HepG2 (cell line): ENCODE data around the gene BRK1. TPM values are rescaled to one million over a fixed set of nuclear protein-coding genes. Genes with fewer than 3 reads are reported as not detected.
A peak's percentile ranks its signal among the peaks of the same experiment; 100 is the strongest.

Experiments used
- AGO1 ChIP-seq: fragments of 200-400 bp; formaldehyde crosslinking; IDR thresholded peaks from 2 replicates; pipeline ENCODE4 v1.6.1; 2017; ENCODE audit warnings: mild to moderate bottlenecking, low read depth, low read length, moderate library complexity; ENCODE audit not compliant: poor library complexity, severe bottlenecking
- ARHGAP35 ChIP-seq: sonication (generic); formaldehyde crosslinking; IDR thresholded peaks from 2 replicates; pipeline ENCODE4 v1.9.0; 2022; ENCODE audit warnings: mild to moderate bottlenecking, inconsistent platforms, moderate library complexity, missing genetic modification reagents, borderline replicate concordance
- DR1 ChIP-seq: sonication (generic); formaldehyde crosslinking; IDR thresholded peaks from 2 replicates; pipeline ENCODE4 v1.8.0; 2021; ENCODE audit warnings: mild to moderate bottlenecking, missing genetic modification reagents, inconsistent platforms
- EP300 ChIP-seq, 3 experiments: sonication (generic) in 1 of 3; formaldehyde crosslinking in 1 of 3; IDR thresholded peaks; 2 replicates each; pipeline versions ENCODE4 v1.5.1 to v1.6.1; 2011 to 2020; ENCODE audit warnings: low read depth in 2 of 3, low read length in 2 of 3, borderline replicate concordance in 1 of 3, improper control_type of control experiment in 1 of 3, mild to moderate bottlenecking in 1 of 3, missing genetic modification reagents in 1 of 3, moderate library complexity in 1 of 3
- FIP1L1 ChIP-seq: fragments of 200-400 bp; formaldehyde crosslinking; IDR thresholded peaks from 2 replicates; pipeline ENCODE4 v1.6.1; 2018; ENCODE audit warnings: low read depth, mild to moderate bottlenecking, low read length, moderate library complexity, borderline replicate concordance; ENCODE audit not compliant: insufficient read depth
- GZF1 ChIP-seq: sonication (generic); formaldehyde crosslinking; IDR thresholded peaks from 2 replicates; pipeline ENCODE4 v1.5.1; 2020; ENCODE audit warnings: mild to moderate bottlenecking, missing genetic modification reagents
- HMGA1 ChIP-seq: sonication (generic); formaldehyde crosslinking; conservative IDR thresholded peaks from 2 replicates; pipeline ENCODE4 v1.4.0; 2020; ENCODE audit warnings: missing genetic modification reagents
- MAFG ChIP-seq: sonication (generic); formaldehyde crosslinking; IDR thresholded peaks from 2 replicates; pipeline ENCODE4 v1.5.1; 2020; ENCODE audit warnings: mild to moderate bottlenecking, missing genetic modification reagents
- RAD51 ChIP-seq: fragments of 450-650 bp; IDR thresholded peaks from 2 replicates; pipeline ENCODE4 v1.6.1; 2016; ENCODE audit warnings: borderline replicate concordance
- RFX5 ChIP-seq: IDR thresholded peaks from 2 replicates; pipeline ENCODE4 v1.6.1; 2011; ENCODE audit warnings: low read depth, low read length, improper control_type of control experiment
- SETDB1 ChIP-seq: sonication (generic); formaldehyde crosslinking; IDR thresholded peaks from 2 replicates; pipeline ENCODE4 v1.5.1; 2020; ENCODE audit warnings: missing genetic modification reagents, mild to moderate bottlenecking, borderline replicate concordance
- SMC3 ChIP-seq: IDR thresholded peaks from 2 replicates; pipeline ENCODE4 v1.6.1; 2011; ENCODE audit warnings: low read length, improper control_type of control experiment
- TCF7L2 ChIP-seq: IDR thresholded peaks from 2 replicates; pipeline ENCODE4 v1.6.1; 2011; ENCODE audit warnings: mild to moderate bottlenecking, low read depth, low read length, moderate library complexity
- WIZ ChIP-seq: sonication (generic); formaldehyde crosslinking; IDR thresholded peaks from 2 replicates; pipeline ENCODE4 v1.5.1; 2020; ENCODE audit warnings: mild to moderate bottlenecking, missing genetic modification reagents
- ZBTB7B ChIP-seq: sonication (generic); formaldehyde crosslinking; IDR thresholded peaks from 2 replicates; pipeline ENCODE4 v1.4.0; 2020; ENCODE audit warnings: missing genetic modification reagents
- ZBTB8A ChIP-seq: sonication (generic); formaldehyde crosslinking; IDR thresholded peaks from 2 replicates; pipeline ENCODE4 v1.4.0; 2020; ENCODE audit warnings: mild to moderate bottlenecking, low read depth, missing genetic modification reagents, borderline replicate concordance
- ZFAT ChIP-seq: sonication (generic); formaldehyde crosslinking; conservative IDR thresholded peaks from 2 replicates; pipeline ENCODE4 v1.8.1; 2023; ENCODE audit warnings: missing genetic modification reagents, inconsistent platforms
- ZFYVE20 ChIP-seq: sonication (generic); formaldehyde crosslinking; IDR thresholded peaks from 2 replicates; pipeline ENCODE4 v1.8.0; 2023; ENCODE audit warnings: low read depth, mild to moderate bottlenecking, moderate library complexity, missing genetic modification reagents, borderline replicate concordance
- ZKSCAN8 ChIP-seq: IDR thresholded peaks from 2 replicates; pipeline ENCODE4 v1.6.1; 2016; ENCODE audit warnings: borderline replicate concordance, missing genetic modification reagents, missing compliant biosample characterization
- ZNF124 ChIP-seq: sonication (generic); formaldehyde crosslinking; IDR thresholded peaks from 2 replicates; pipeline ENCODE4 v1.4.0; 2020; ENCODE audit warnings: missing genetic modification reagents
- ZNF234 ChIP-seq: sonication (generic); formaldehyde crosslinking; conservative IDR thresholded peaks from 2 replicates; pipeline ENCODE4 v1.5.1; 2020; ENCODE audit warnings: mild to moderate bottlenecking, missing genetic modification reagents
- ZNF605 ChIP-seq: sonication (generic); formaldehyde crosslinking; IDR thresholded peaks from 2 replicates; pipeline ENCODE4 v1.8.0; 2022; ENCODE audit warnings: mild to moderate bottlenecking, missing genetic modification reagents
- ZNF644 ChIP-seq: IDR thresholded peaks from 2 replicates; pipeline ENCODE4 v1.6.1; 2016; ENCODE audit warnings: low read depth
- ZNF780A ChIP-seq: sonication (generic); formaldehyde crosslinking; IDR thresholded peaks from 2 replicates; pipeline ENCODE4 v1.8.0; 2022; ENCODE audit warnings: mild to moderate bottlenecking, missing genetic modification reagents, moderate library complexity
- ZSCAN20 ChIP-seq: sonication (generic); formaldehyde crosslinking; IDR thresholded peaks from 2 replicates; pipeline ENCODE4 v1.4.0; 2020; ENCODE audit warnings: missing genetic modification reagents, mild to moderate bottlenecking, borderline replicate concordance
- polyA plus RNA-seq, 8 experiments: library from polyadenylated mRNA; depleted of rRNA in 3 of 8; stranded (reverse) in 7 of 8; unstranded in 1 of 8; fragments of >200 nt; fragmentation: Illumina TruSeq in 4 of 8; extraction: Trizol in 4 of 8; gene quantifications; 2 replicates each; pipeline versions ENCODE4 v1.2.1 to v1.2.3, GENCODE V29; 2011 to 2016; ENCODE audit warnings: low read depth in 4 of 8, missing spikeins in 1 of 8, mixed read lengths in 1 of 8; ENCODE audit not compliant: insufficient read depth in 1 of 8
- total RNA-seq, 5 experiments: library from RNA; depleted of rRNA; stranded (reverse); fragments of >200 nt; fragmentation: Illumina TruSeq; extraction: Trizol; gene quantifications; 2 replicates each; pipeline ENCODE4 v1.2.3, GENCODE V29; 2016; ENCODE audit warnings: low read depth in 1 of 5
- TF ChIP-seq, protein P1 (sequence below): sonication (generic); formaldehyde crosslinking; IDR thresholded peaks from 2 replicates; pipeline ENCODE4 v1.5.0; 2020; ENCODE audit warnings: mild to moderate bottlenecking, missing genetic modification reagents
- TF ChIP-seq, protein P2 (sequence below): sonication (generic); formaldehyde crosslinking; IDR thresholded peaks from 2 replicates; pipeline ENCODE4 v1.4.0; 2020; ENCODE audit warnings: missing genetic modification reagents; ENCODE audit errors: not compliant biosample characterization

BRK1 gene
- total and polyA plus RNA-seq, 2 of the 13 experiments (the other 11 are each of a cell fraction or from before 2014, with no cell fraction given) = 118 to 155 TPM

GRCh38 chr3:10115326-10116137 lies at the start of gene BRK1 (continued):
- TF ChIP-seq ZNF780A (CRISPR knock-in tag) (no peak; the same call in 1 of the 2 replicates), EP300 (IDR thresholded peaks at IDR 0.05; ENCODE audit: low read depth in 2 of 2, low read length in 2 of 2) (no peak), EP300 (CRISPR knock-in tag; IDR thresholded peaks at IDR 0.05; ENCODE audit: borderline replicate concordance) (no peak), MAFG (CRISPR knock-in tag) (no peak), WIZ (CRISPR knock-in tag) (no peak), ARHGAP35 (CRISPR knock-in tag) (no peak), FIP1L1 (no peak), ZBTB8A (CRISPR knock-in tag) (no peak), ZBTB7B (CRISPR knock-in tag) (no peak), DR1 (CRISPR knock-in tag) (peak; percentile 61), GZF1 (CRISPR knock-in tag) (0 out of 2 replicates have a peak, but pooled peaks have one; percentile 20), ZFAT (CRISPR knock-in tag) (no peak), ZNF234 (no peak), ZNF644 (no peak), TCF7L2 (no peak), RAD51 (no peak), ZNF124 (CRISPR knock-in tag) (0 out of 2 replicates have a peak, but pooled peaks have one; percentile 63), SETDB1 (no peak), ZNF605 (CRISPR knock-in tag) (no peak; the same call in 1 of the 2 replicates), ZFYVE20 (CRISPR knock-in tag) (no peak), RFX5 (no peak), ZSCAN20 (CRISPR knock-in tag) (0 out of 2 replicates have a peak, but pooled peaks have one; percentile 52), ZKSCAN8 (CRISPR knock-in tag) (no peak), SMC3 (no peak), AGO1 (peak; percentile 34), HMGA1 (CRISPR knock-in tag) (no peak)
- TF ChIP-seq, protein P1, sequence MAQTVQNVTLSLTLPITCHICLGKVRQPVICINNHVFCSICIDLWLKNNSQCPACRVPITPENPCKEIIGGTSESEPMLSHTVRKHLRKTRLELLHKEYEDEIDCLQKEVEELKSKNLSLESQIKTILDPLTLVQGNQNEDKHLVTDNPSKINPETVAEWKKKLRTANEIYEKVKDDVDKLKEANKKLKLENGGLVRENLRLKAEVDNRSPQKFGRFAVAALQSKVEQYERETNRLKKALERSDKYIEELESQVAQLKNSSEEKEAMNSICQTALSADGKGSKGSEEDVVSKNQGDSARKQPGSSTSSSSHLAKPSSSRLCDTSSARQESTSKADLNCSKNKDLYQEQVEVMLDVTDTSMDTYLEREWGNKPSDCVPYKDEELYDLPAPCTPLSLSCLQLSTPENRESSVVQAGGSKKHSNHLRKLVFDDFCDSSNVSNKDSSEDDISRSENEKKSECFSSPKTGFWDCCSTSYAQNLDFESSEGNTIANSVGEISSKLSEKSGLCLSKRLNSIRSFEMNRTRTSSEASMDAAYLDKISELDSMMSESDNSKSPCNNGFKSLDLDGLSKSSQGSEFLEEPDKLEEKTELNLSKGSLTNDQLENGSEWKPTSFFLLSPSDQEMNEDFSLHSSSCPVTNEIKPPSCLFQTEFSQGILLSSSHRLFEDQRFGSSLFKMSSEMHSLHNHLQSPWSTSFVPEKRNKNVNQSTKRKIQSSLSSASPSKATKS = no peak
- TF ChIP-seq, protein P2, sequence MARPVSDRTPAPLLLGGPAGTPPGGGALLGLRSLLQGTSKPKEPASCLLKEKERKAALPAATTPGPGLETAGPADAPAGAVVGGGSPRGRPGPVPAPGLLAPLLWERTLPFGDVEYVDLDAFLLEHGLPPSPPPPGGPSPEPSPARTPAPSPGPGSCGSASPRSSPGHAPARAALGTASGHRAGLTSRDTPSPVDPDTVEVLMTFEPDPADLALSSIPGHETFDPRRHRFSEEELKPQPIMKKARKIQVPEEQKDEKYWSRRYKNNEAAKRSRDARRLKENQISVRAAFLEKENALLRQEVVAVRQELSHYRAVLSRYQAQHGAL (CRISPR knock-in tag) = peak; percentile 75
